Lower leg skin (tissue), 3 donors: Measurements from ENCODE around the gene ADCK1.

Source experiments
- POLR2A ChIP-seq, 2 donors: fragments of 450-650 bp; IDR thresholded peaks; one replicate each; pipeline ENCODE4 v1.6.1; 2016 to 2017; ENCODE audit warnings: antibody characterized with exemption in 2 of 2, mild to moderate bottlenecking in 1 of 2, moderate library complexity in 1 of 2
- TF ChIP-seq, protein P1 (sequence below), 3 donors: fragments of 450-650 bp; IDR thresholded peaks; one replicate each; pipeline ENCODE4 v1.5.1; 2016; ENCODE audit warnings: antibody characterized with exemption in 3 of 3, mild to moderate bottlenecking in 3 of 3, moderate library complexity in 2 of 3

DNA sequence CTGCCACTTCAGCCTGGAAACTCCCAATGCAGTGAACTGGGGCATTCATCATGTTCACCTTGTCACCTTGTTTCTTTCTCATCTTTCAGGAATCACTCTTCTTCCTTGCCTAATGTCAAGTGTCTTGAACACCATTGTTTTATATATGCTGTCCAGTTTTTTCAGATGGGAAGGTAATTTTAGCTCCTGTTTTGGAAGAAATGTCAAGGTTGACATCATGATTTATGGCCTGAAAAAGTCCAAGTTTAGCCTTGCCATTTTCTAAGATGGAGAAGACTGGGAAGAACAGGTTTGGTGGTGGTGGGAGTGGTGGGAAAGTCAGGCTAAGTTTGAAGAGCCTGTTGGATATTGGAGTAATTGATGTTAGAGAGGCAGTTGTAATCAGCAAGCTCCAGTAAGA is 54.0 kb downstream of the ADCK1 start:
- TF ChIP-seq, protein P1, sequence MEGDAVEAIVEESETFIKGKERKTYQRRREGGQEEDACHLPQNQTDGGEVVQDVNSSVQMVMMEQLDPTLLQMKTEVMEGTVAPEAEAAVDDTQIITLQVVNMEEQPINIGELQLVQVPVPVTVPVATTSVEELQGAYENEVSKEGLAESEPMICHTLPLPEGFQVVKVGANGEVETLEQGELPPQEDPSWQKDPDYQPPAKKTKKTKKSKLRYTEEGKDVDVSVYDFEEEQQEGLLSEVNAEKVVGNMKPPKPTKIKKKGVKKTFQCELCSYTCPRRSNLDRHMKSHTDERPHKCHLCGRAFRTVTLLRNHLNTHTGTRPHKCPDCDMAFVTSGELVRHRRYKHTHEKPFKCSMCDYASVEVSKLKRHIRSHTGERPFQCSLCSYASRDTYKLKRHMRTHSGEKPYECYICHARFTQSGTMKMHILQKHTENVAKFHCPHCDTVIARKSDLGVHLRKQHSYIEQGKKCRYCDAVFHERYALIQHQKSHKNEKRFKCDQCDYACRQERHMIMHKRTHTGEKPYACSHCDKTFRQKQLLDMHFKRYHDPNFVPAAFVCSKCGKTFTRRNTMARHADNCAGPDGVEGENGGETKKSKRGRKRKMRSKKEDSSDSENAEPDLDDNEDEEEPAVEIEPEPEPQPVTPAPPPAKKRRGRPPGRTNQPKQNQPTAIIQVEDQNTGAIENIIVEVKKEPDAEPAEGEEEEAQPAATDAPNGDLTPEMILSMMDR (IDR thresholded peaks at IDR 0.05) = no peak
- TF ChIP-seq POLR2A (IDR thresholded peaks at IDR 0.05) = no peak
